ENCODE measurements around the gene KBTBD12.

The KBTBD12 gene

DNA sequence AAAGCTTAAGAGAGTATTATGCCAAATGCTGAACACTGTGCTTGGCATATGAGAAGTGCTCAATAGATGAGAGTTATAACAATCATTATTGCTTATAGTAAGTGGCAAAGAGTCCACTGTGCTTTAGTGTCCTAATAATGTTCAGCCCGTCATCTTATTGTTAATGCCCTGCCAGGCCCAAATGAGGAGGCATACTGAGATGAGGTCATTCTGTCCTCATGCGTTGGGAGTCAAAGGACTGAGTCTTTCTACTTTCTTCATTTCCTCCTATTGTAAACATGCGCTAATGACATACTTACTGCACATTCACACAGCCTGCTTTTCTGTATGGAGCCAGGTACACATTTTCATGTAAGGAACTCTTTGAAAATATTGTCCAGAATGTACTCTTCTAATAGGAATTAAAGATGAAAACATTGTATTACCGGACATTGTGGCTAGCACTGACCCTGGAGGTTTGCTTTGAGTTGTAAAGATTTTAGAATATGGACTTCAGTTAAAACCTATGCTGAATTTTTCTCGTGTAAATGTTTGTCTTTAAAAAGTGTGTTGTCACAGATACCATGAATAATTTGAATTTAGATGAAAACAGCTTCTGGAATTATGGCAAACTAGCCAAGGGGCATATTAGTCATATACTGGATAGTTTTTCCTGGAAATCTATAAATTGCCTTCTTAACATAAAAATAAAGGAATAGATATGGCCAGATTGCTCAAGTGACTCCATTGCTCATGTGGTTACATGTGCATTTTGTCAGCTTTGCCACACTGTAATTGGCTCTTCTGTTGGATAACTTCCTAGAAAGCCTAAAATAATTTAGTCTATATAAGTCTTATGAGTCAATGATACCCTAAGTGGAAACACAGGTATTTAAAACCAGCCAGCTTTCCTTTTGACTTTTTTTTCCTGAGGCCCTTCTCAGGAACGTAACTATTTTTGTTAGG is 38.3 kb downstream of the KBTBD12 start:
- DNase-seq (ENCODE audit: low spot score): no peak

DNA sequence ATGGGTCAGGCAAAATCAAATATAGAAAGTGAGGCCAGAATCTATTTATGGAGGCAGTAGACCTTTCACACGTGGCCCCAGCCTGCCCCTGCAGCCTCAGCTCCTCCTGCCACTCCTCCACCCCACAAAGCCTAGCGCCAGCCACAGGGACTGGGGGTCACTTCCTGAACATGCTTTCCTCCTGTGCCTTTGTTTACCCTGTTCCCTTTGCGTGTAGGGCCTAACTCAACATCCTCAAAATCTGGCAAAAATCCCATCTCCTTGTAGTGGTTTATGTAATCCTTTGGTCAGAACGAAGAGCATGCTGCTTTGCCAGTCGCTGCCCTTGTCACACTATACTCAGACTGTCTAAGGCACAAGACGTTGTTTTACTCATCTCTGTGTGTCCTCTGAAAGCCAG is 39.6 kb downstream of the KBTBD12 start:
- no peak for DNase-seq (ENCODE audit: low spot score)

DNA sequence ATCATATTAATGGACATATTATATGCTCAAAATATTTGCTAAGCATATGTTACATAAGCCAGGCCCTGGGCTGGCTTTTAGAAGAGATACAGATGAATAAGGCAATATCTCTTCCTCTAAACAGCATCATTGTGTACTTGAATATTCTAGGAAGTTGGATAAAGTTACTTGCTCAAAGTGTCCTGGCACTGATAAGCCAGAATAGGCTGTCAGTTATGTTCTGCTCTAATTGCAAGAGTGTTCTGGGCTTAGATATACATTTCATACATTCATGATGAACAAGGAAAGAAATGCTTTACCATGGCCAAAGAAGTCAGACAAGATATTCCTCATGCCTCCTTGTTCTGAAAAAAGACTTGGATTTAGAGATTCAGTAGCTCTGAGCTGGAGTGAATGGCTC is 40.7 kb downstream of the KBTBD12 start:
- no peak for DNase-seq (ENCODE audit: low spot score)

DNA sequence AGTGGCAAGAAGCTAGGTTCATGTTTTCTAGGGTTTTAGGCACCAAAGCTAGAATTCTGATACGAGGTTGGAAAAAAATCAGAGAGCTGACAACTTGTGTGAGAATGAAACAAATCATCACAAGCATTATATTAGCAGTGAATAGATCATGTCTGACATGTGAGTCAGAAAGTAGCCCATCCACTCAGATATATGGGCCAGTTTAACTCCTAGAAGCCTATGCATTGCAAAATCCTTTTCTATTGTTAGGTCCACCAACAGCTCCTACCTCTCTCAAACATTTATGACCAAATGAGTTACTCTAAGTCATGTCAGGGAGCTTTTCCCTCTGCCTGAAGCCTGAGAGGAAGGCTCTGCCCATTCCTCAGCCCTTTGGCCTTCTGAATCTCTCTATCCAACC is 44.0 kb downstream of the KBTBD12 start:
- DNase-seq (ENCODE audit: low spot score): no peak

DNA sequence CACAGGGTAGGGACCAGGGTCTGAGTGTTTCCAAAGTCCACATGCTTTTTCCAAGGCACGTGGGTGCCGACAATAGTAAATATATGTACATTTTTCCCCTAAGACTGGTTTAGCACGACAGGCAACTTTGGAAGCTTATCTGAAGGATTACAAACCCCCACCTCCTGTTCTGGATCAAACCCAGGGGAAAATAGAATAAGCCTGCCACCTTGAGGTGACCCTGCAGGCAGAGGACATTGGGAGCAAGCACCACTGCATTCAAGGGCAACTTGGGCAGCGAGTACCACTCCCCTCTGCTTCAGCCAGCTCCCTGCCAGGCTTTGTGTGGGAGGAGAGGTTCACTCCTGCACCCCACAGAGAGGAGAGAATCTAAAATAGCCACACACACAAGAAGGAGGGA is 44.8 kb downstream of the KBTBD12 start:
- peak; percentile 42 for DNase-seq (ENCODE audit: low spot score)

DNA sequence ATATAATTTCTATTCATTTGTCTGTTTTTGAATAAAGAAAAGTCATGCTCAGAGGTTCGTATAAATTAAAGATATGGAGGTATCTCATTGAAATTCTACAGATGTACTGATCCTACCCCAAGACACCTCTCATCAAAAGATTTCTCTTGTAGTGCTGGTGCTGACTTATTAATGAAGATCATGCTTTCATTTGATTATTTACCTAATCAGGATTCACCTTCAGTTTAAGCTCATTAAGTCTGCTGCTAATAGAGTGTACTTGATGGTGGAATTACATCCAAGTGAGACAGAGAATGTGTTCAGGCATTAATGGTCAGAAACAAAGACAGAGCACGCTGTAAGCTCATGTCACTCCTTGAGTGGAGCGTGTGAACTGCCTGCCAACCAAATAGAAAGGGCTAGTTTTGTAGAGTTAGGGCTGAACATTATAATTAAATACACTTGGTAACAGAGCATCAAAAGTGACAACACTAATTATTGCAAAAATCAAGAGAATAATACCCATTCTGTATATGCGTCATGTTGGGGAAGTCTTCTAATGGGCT is 45.5 kb downstream of the KBTBD12 start:
- no peak for DNase-seq (ENCODE audit: low spot score)

DNA sequence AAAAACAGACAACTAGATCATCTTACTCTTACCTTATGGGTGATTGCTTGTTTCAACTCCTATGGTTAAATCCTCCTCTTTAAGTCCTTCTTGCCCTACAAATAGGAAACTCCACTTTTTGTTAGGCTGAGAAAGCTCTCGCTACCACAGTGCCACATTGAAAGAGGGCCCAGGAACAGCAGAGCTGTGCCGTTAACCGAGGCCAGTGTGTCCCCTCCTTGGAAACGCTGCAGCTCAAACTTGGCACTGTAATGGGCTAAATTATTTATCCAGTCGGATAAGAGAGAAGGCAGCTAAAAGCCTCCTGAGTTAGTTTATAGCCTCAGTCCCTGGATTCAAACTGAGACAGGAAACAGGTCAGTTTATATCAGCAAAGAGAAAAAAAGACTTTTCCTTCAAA is 46.1 kb downstream of the KBTBD12 start:
- DNase-seq (ENCODE audit: low spot score): no peak

DNA sequence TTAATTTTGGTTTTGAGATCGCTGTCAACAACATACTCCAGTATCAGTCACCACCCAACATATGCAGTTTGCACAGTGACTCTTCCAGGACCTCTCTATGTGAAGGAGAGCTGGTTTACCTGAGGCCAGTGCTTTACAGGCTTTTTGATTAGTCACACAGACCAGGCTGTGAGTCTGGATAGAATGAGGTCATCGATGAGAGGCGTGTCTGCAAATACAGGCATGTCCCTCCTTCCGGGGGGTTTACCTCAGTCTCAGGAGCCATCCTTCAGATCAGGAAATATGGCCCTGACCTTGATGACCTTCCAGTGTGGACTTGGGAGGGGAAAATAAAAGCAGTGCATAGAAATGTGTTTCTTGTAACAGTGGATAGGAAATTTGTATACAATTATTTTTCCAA is 46.9 kb downstream of the KBTBD12 start:
- DNase-seq (ENCODE audit: low spot score): peak; percentile 82

DNA sequence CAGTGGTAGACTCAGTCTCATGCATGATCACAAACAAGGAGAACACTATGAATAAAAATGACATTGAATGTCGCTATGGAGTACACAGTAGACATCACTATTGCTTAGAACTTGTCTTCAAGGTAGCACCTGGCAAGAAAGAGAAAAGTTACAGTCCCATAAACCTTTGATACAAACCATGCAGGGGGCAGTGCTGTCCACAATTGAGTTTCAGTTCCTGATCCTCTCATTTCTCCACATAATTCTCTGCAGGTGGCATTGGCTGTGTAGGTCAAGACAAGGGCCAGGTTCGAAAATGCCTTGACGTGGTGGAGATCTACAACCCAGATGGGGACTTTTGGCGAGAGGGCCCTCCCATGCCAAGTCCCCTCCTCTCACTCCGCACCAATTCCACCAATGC is 47.9 kb downstream of the KBTBD12 start:
- DNase-seq (ENCODE audit: low spot score): no peak

DNA sequence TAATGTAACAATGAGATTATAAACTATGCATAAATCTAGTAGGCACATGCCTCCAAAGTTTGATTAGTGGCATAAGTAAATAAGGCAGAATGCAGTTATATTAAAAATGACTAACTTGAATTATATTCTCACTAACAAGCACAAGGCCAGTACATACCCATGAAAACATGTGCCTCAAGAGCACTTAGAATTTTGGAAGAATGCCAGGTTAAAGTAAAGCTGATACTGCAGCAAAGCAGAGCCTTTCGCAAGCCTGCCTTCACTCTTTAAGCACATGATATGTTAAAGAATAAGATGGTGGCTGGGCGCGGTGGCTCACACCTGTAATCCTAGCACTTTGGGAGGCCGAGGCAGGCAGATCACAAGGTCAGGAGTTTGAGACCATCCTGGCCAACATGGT is 49.0 kb downstream of the KBTBD12 start:
- DNase-seq (ENCODE audit: low spot score): no peak

DNA sequence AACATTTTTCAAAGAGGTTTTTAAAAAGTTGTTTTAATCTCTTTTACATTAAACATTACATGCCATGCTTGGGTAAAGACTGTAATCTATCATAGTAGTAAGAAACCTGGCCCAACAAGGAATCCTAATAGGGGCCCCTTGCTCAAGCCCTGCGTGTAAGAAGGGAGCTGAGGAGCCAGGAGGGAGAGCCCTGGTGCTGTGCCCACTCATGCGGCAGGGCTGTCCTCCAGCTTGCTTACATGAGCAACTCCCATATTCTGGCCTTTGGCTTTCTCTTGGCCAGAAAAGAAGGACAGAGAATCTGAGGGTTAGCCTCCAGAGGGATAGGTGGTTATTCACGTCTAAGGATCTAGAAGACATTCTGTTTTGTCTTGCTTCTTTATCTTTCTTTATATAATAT is 49.8 kb downstream of the KBTBD12 start:
- DNase-seq (ENCODE audit: low spot score): no peak

DNA sequence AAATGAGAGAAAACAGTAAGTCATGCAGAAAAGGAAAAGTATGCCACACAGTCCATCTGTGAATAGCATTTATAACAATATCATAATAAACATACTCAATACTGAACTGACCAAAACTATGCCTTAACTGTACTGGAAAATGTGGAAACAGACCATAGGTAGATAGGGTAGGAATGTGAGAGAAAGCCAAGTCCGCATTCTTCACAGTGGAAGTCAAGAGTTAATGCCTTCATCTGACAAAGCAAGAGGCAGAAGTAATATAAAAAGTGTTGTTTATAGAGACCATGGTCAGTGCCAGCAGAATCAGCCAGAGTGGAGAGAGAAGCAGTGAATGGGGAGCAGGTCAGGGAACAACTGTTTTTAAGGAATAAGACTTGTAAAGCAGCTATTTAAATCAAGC is 52.3 kb downstream of the KBTBD12 start:
- no peak for DNase-seq (ENCODE audit: low spot score)

DNA sequence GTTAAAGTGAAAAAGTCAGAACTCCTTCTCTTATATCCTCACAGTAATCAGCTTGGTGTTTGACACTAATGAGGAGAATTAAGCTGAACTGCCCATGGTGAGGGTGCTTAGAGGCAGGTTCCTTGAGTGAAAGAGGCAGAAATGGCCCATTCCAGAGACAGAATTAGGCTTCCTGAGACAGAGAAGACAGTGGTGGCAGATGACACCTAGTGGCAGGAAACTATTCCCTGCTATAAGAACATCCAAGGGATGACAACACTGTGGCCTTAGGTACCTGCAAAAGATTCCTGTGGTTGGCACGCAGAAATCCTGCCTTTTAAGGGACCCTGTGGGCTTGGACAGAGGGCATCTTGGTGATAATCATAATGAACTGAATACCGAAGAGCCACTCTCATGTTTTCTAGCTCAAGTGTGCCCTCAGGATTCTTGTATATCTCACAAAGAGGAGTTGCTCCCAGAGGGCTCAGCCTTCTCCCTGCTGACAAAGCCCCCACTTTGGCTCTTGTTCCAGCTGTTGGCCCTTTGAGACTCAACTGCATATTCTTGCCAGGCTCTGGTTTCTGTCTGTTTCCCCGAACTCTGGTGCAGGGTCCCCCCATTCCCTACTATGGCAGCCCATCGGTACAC is 56.0 kb downstream of the KBTBD12 start:
- DNase-seq (ENCODE audit: low spot score): peak; percentile 77

DNA sequence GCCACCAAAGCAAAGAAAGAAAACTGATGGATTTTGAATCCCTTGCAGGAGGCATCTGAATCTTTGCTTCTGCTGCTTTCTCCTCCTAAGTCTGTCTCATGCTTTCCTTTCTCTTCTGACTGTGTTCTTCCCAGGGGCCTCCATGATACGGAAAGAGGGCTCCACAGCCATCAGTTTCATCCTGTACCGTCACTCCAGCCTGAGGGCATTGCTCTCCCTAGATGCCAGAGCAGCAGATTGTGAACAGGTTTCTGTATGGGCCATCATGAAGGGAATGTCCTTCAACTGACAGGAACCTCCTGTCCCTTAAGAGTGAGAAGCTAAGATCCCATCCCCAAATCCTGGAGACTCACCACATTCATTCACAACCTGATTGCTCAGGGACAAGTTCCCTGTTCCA is 59.2 kb downstream of the KBTBD12 start:
- no peak for DNase-seq (ENCODE audit: low spot score)

DNA sequence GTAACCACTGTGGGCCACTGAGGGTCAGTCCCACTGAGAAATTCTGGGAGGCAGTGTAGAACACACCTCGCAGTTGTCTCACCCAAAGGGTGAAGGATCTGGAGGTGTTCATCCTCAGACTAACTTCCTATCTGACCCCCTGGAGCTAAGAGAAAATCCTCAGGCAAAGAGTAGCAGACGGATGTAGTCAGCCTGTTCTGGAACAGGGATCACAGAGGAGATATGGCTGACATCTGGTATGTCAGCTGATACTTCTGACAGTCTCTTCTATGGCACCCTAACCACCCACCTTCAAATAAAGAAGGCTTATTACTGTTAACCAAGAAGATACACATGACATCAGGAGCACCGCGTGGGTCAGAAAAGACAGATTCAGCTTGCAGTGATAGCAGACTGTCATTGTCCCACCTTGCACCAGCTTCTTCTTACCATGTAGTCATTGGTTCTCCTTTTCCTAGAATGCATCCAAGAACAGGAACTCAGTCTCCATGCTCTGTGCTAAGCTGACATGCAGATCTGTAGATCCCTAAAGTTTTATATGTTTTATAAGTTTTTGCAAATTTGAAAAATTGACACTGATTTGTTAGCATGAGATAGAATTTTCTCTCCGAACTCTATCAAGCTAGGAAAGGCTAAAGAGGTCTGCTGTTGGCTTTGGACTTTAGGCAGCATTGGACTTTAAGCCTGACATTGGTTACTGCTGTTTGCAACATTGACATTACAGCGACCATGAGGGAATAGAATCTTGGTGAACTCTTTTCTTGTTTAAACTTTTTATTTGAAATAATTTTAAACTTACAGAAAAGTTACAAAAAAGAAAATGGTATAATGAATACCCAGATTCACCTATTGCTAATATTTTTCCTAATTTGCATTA is 60.4 kb downstream of the KBTBD12 start:
- DNase-seq (ENCODE audit: low spot score): no peak

DNA sequence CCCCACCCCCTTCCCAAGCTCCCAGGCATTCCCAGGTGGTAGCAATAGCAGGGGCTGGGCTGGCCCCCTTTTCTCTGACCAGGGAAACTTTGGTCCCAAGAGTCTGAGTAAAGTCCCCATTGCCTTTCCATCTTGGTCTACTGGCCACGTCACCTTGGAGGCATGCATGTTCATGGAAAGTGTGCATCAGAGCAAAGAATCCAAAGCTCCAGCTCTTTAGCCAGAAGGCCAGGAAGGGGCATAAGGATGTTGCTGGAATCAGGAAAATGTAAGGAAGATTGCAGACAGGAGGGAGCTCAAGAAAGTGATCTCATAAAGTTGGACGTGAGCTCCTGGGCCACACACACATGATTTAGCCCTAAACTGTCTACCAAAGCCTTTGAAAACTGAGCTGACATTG is 63.6 kb downstream of the KBTBD12 start:
- no peak for DNase-seq (ENCODE audit: low spot score)

DNA sequence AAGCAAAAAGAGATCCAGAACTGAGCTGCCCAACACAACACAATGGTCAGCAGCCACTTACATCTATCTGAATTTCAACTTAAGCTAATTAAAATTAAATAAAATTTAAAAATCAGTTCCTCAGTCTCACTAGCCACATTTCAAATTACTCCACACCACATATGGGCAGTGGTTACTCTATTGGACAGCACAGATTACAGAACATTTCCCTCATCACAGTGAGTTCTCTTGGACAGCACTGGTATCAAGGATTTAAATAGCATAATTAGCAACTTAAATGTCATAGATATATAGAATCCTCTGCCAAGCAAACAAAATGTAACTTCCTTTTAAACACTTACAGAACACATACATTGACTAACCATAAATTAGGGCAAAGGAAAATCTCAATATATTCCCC is 64.4 kb downstream of the KBTBD12 start:
- DNase-seq (ENCODE audit: low spot score): no peak

DNA sequence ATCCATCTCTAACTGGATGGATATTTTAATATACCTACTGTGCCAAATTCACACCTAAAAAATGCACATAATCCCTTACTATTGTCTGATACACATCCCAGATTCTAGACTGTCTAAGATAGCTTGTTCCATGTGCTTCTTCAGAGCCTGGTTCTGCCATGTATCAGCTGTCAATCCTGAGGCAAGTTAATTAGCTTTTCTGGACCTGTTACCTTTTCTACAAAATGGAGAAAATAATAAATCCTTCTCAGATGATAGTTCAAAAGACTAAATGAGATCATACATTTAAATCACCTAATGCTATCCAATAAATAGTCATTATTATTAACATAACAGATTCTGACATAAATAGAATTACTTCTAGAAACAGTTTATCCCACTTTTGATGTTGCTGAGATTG is 66.1 kb downstream of the KBTBD12 start:
- no peak for DNase-seq (ENCODE audit: low spot score)

DNA sequence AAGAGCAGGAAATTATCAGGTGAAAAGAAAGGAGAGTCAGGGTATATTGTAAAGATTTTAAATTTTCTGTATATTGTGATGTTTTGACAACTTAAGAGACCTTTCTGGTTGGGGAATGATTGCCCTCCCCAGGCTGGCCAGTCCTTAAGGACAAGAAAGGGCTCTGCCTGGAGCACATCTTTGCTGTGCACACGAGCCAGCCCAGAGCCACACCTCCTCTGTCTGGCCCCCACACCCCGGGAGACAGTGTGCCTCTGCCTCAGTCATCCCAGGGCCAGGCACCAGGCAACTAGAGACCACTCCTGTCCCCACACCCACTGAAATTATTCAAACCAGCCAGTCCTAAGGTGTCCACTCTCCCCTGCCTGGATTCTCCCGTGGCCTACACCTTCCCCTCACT is 67.1 kb downstream of the KBTBD12 start:
- DNase-seq (ENCODE audit: low spot score): no peak

DNA sequence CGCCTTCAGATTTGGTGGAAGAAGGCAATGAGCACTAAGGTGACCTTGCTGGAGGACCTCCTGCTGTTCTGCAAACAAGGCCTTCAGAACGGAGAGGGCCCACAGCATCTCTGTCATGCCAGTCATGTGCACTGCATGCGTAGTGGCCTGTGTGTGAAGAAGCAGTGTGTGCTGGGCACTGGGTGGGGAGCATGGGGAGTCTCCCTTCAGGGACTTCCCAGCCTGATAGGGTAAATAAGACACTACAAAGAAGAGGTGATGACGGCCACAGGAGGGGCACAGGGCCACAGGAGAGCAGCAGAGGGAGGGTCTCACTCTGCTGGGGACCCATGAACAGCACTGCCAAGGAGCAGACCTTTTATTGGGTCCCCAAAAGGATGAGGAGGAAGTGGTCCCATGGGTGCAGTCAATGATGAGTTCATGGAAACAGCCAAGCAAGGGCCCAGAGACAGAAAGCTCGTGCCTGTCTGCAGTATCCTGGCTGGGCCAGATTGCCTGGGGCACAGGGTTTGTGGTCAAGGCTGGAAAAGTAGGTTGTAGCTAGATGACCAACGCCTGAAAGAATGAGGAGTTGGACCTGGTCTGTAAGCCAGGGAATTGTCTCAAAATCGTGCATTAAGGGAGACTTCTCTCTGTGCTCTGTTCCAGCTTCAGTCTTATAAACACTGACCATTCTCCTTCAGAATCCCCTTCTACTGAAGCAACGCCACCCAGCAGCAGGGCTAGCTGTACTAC is 69.4 kb downstream of the KBTBD12 start:
- no peak for DNase-seq (ENCODE audit: low spot score)

DNA sequence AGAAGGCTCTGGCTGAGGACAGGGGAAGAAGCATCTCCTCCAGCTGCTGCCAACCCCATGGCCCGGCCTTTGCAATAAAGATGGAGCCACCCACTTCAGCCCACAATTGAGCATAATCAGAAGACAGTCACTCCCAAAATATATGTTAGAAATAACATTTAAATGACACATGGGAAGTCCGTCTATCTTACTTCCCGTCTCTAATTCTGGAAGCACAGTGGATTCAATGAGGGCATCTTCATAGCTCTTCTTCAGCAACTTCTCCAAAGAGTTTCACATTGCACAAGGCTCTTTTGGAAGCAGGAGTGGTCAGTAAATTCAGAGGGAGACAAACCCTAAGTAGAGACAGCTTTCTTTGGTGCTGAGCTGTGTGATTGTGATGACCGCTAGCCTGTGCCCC is 70.2 kb downstream of the KBTBD12 start:
- no peak for DNase-seq (ENCODE audit: low spot score)
